ENCODE results near the gene NTMT2. TPM values are rescaled to one million over a fixed set of nuclear protein-coding genes. Genes with fewer than 3 reads are reported as not detected.

Gene NTMT2
- total RNA-seq, 4 donors from 2014 or later: not detected

DNA sequence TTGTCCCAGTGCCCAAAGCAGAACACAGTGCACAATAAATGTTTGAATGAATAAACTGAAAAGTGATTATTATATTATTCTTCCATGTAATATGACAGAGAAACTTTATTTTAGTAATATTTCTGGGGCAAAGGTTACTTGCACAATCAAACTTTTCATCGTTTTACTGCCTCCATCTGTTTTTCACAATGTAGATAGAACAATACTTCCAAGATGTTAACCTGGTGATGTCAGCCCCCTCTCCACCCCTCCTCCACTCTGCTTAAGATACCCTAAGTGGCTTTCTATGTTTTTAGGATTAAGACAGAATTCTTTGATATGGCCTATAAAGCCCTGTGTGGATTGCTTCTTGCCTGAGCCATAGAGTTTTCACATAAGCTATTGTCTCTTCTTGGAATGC is 13.8 kb upstream of the NTMT2 start:
- Histone ChIP-seq H3K27ac (no peak overlapping the region), H3K27me3 (no peaks in the 10 kb centered on the region), H3K4me1 (peaks cover 0 to 4% of the 10 kb centered on the region in 2 donors), H3K4me3 (no peak overlapping the region), H3K9me3 (no peaks in the 10 kb centered on the region), H3K36me3 (no peaks in the 10 kb centered on the region)
- TF ChIP-seq CTCF (IDR thresholded peaks at IDR 0.05 in 4 of 5, conservative IDR thresholded peaks at IDR 0.05 in 1 of 5): no peak
- no peak for TF ChIP-seq POLR2A (IDR thresholded peaks at IDR 0.05)
- intact Hi-C loops (cut with DNase I; ENCODE audit: low total_unique reads) (no loop called here), in situ Hi-C loops (cut with MboI; ENCODE audit: low sequenced_read_pairs in 4 of 4) (no loop called here)
- DNase-seq: no peak
- no peak for ATAC-seq

GRCh38 chr1:170133766-170134495 is 11.8 kb upstream of the NTMT2 start:
- in situ Hi-C loops (cut with MboI; ENCODE audit: low sequenced_read_pairs in 4 of 4) (no loop called here), intact Hi-C loops (cut with DNase I; ENCODE audit: low total_unique reads) (no loop called here)
- no peak overlapping the region for H3K27ac ChIP-seq
- no peak for TF ChIP-seq CTCF (IDR thresholded peaks at IDR 0.05 in 4 of 5, conservative IDR thresholded peaks at IDR 0.05 in 1 of 5)
- TF ChIP-seq POLR2A (IDR thresholded peaks at IDR 0.05): no peak
- no peaks in the 10 kb centered on the region for H3K9me3 ChIP-seq
- no peaks in the 10 kb centered on the region for H3K36me3 ChIP-seq
- H3K4me3 ChIP-seq: no peak overlapping the region
- H3K27me3 ChIP-seq: no peaks in the 10 kb centered on the region
- peaks cover 0 to 4% of the 10 kb centered on the region in 2 donors for H3K4me1 ChIP-seq
- DNase-seq (no peak), ATAC-seq (no peak)

DNA sequence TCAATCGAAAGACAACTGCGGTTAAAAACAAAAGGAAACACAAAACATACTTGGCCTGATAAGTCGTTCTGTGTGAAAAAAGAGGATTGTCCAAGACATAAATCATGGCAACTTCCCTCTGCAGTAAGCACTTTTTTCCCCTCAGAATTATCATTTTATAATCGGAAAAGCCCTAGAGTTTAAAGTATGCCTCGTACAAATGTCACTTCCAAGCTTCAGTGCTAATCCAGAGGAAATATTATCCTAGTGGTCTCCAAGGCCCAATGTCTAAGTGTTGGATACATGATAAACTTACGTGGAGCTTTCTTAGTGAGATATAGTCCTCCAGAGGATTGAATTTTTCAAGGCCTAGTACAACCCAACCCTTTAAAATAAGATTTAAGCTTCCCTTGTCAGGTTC is 11.2 kb upstream of the NTMT2 start:
- no peak overlapping the region for H3K4me3 ChIP-seq
- H3K27me3 ChIP-seq: no peaks in the 10 kb centered on the region
- in situ Hi-C loops (cut with MboI; ENCODE audit: low sequenced_read_pairs in 4 of 4) (no loop called here), intact Hi-C loops (cut with DNase I; ENCODE audit: low total_unique reads) (no loop called here)
- peaks cover 0 to 4% of the 10 kb centered on the region in 2 donors for H3K4me1 ChIP-seq
- H3K9me3 ChIP-seq: no peaks in the 10 kb centered on the region
- DNase-seq (no peak), ATAC-seq (no peak)
- no peak overlapping the region for H3K27ac ChIP-seq
- TF ChIP-seq POLR2A (IDR thresholded peaks at IDR 0.05): no peak
- no peak for TF ChIP-seq CTCF (IDR thresholded peaks at IDR 0.05 in 4 of 5, conservative IDR thresholded peaks at IDR 0.05 in 1 of 5)
- H3K36me3 ChIP-seq: no peaks in the 10 kb centered on the region

GRCh38 chr1:170140371-170140770 is 5.4 kb upstream of the NTMT2 start:
- H3K4me1 ChIP-seq: no peaks in the 10 kb centered on the region
- H3K27ac ChIP-seq: no peak overlapping the region
- no peaks in the 10 kb centered on the region for H3K9me3 ChIP-seq
- ATAC-seq (no peak), DNase-seq (no peak)
- intact Hi-C loops (cut with DNase I; ENCODE audit: low total_unique reads) (no loop called here), in situ Hi-C loops (cut with MboI; ENCODE audit: low sequenced_read_pairs in 4 of 4) (no loop called here)
- TF ChIP-seq POLR2A (IDR thresholded peaks at IDR 0.05) (no peak), CTCF (IDR thresholded peaks at IDR 0.05 in 4 of 5, conservative IDR thresholded peaks at IDR 0.05 in 1 of 5) (no peak)
- H3K27me3 ChIP-seq: no peaks in the 10 kb centered on the region
- no peaks in the 10 kb centered on the region for H3K36me3 ChIP-seq
- no peak overlapping the region for H3K4me3 ChIP-seq

GRCh38 chr1:170145061-170145460 is 698 bp upstream of the NTMT2 start:
- Histone ChIP-seq H3K9me3 (no peaks in the 10 kb centered on the region), H3K4me3 (no peak overlapping the region), H3K36me3 (no peaks in the 10 kb centered on the region), H3K4me1 (no peaks in the 10 kb centered on the region), H3K27ac (no peak overlapping the region), H3K27me3 (no peaks in the 10 kb centered on the region)
- DNase-seq (no peak), ATAC-seq (no peak)
- in situ Hi-C loops (cut with MboI; ENCODE audit: low sequenced_read_pairs in 4 of 4): no loop called here
- TF ChIP-seq POLR2A (IDR thresholded peaks at IDR 0.05) (no peak), CTCF (IDR thresholded peaks at IDR 0.05 in 4 of 5, conservative IDR thresholded peaks at IDR 0.05 in 1 of 5) (no peak)
- intact Hi-C loops (cut with DNase I; ENCODE audit: low total_unique reads): no loop called here
